Ascending aorta (tissue), 2 donors: ENCODE data around the gene WASL. TPM values are rescaled to one million over a fixed set of nuclear protein-coding genes. Genes with fewer than 3 reads are reported as not detected.
"Not testable (repeated sequence)": the region's sequence is repeated elsewhere in the genome, so short reads cannot be mapped to it uniquely, and the experiment has no call there.

Experiments
- DNase-seq, 2 donors: peaks; one replicate each; pipeline ENCODE4 v3.0.0-alpha.2; 2019; ENCODE audit warnings: low spot score in 2 of 2
- H3K27ac ChIP-seq, 2 donors: fragments of 200-600 bp; sonication (generic); one replicate each; pipeline ENCODE4 v1.5.1; 2016 to 2017; ENCODE audit warnings: mild to moderate bottlenecking in 1 of 2
- H3K27me3 ChIP-seq: fragments of 200-600 bp; sonication (generic); one replicate; pipeline ENCODE4 v1.5.1; 2017
- H3K36me3 ChIP-seq, 2 donors: fragments of 200-600 bp; sonication (generic); one replicate each; pipeline ENCODE4 v1.5.1; 2016
- H3K4me1 ChIP-seq, 2 donors: fragments of 200-600 bp; sonication (generic); one replicate each; pipeline ENCODE4 v1.5.1; 2016 to 2017; ENCODE audit warnings: mild to moderate bottlenecking in 1 of 2
- H3K4me3 ChIP-seq, 2 donors: fragments of 200-600 bp; sonication (generic); one replicate each; pipeline ENCODE4 v1.5.1; 2016 to 2017; ENCODE audit warnings: mild to moderate bottlenecking in 1 of 2
- H3K9me3 ChIP-seq, 2 donors: fragments of 200-600 bp; sonication (generic); one replicate each; pipeline ENCODE4 v1.5.1; 2016
- CTCF ChIP-seq, 3 experiments: fragments of 200-600 bp in 2 of 3; fragments of 450-650 bp in 1 of 3; sonication (generic) in 2 of 3; IDR thresholded peaks; one replicate each; pipeline ENCODE4 v1.5.1; 2016 to 2019; ENCODE audit warnings: antibody characterized with exemption in 3 of 3, mild to moderate bottlenecking in 1 of 3, moderate library complexity in 1 of 3
- intact Hi-C: fragments of 100-400 bp; cut with DNase I; formaldehyde crosslinking; loops from one replicate; pipeline ENCODE4 v1.15.1; 2023
- total RNA-seq: library from RNA; depleted of rRNA; stranded (reverse); fragments of >200 nt; gene quantifications from one replicate; pipeline ENCODE4 v1.1.0, GENCODE V29; 2016

The WASL gene
- total RNA-seq, 1 donor from 2014 or later: 23.7 TPM

- intact Hi-C loops: no loop called here
- no peak for TF ChIP-seq CTCF (IDR thresholded peaks at IDR 0.05)
- no peak for DNase-seq
- Histone ChIP-seq H3K4me3 (no peak overlapping the region), H3K27ac (no peak overlapping the region), H3K36me3 (no peaks in the 10 kb centered on the region), H3K4me1 (peaks cover 0 to 12% of the 10 kb centered on the region in 2 donors), H3K9me3 (peaks cover 7 to 14% of the 10 kb centered on the region in 2 donors), H3K27me3 (no peaks in the 10 kb centered on the region)
These were observed 10.0 kb downstream of the WASL start for GRCh38 chr7:123738808-123739207.

- Histone ChIP-seq H3K27me3 (no peaks in the 10 kb centered on the region), H3K27ac (no peak overlapping the region), H3K36me3 (no peaks in the 10 kb centered on the region), H3K4me1 (peaks cover 0 to 9% of the 10 kb centered on the region in 2 donors), H3K9me3 (peaks cover 7 to 14% of the 10 kb centered on the region in 2 donors), H3K4me3 (no peak overlapping the region)
- no peak for DNase-seq
- intact Hi-C loops: no loop called here
- no peak for TF ChIP-seq CTCF (IDR thresholded peaks at IDR 0.05)
These were observed 10.4 kb downstream of the WASL start for GRCh38 chr7:123738356-123738755.

- intact Hi-C loops, H3K4me3 ChIP-seq: not testable (repeated sequence)
These were observed 11.6 kb downstream of the WASL start for GRCh38 chr7:123737168-123737674.

GRCh38 chr7:123735539-123735938 lies 13.3 kb downstream of the WASL start:
- no peak for DNase-seq
- Histone ChIP-seq H3K4me1 (no peaks in the 10 kb centered on the region), H3K4me3 (no peak overlapping the region), H3K36me3 (no peaks in the 10 kb centered on the region), H3K9me3 (peaks cover 12 to 24% of the 10 kb centered on the region in 2 donors), H3K27me3 (no peaks in the 10 kb centered on the region), H3K27ac (no peak overlapping the region)
- intact Hi-C loops: no loop called here
- TF ChIP-seq CTCF (IDR thresholded peaks at IDR 0.05): no peak

More at GRCh38 chr7:123737168-123737674, 11.6 kb downstream of the WASL start:
- peaks cover 8 to 18% of the 10 kb centered on the region in 2 donors for H3K9me3 ChIP-seq
- H3K36me3 ChIP-seq, H3K27ac ChIP-seq, H3K27me3 ChIP-seq, H3K4me1 ChIP-seq, DNase-seq: not testable (repeated sequence)

GRCh38 chr7:123734498-123734897 lies 14.3 kb downstream of the WASL start:
- peaks cover 12 to 24% of the 10 kb centered on the region in 2 donors for H3K9me3 ChIP-seq
- H3K27ac ChIP-seq: no peak overlapping the region
- intact Hi-C loops: no loop called here
- no peaks in the 10 kb centered on the region for H3K36me3 ChIP-seq
- H3K4me3 ChIP-seq: no peak overlapping the region
- H3K4me1 ChIP-seq: no peaks in the 10 kb centered on the region
- TF ChIP-seq CTCF (IDR thresholded peaks at IDR 0.05): no peak
- DNase-seq: no peak
- H3K27me3 ChIP-seq: no peaks in the 10 kb centered on the region

GRCh38 chr7:123732413-123733091 lies 16.3 kb downstream of the WASL start:
- Histone ChIP-seq H3K27ac (no peak overlapping the region), H3K9me3 (peaks cover 12 to 24% of the 10 kb centered on the region in 2 donors), H3K4me1 (peaks cover 0 to 7% of the 10 kb centered on the region in 2 donors), H3K27me3 (no peaks in the 10 kb centered on the region), H3K4me3 (no peak overlapping the region), H3K36me3 (no peaks in the 10 kb centered on the region)
- TF ChIP-seq CTCF (IDR thresholded peaks at IDR 0.05): no peak
- intact Hi-C loops: no loop called here
- DNase-seq: no peak
